PC-9 (cell line): ENCODE data around the gene TLE3. TPM values are rescaled to one million over a fixed set of nuclear protein-coding genes. Genes with fewer than 3 reads are reported as not detected.
A peak's percentile ranks its signal among the peaks of the same experiment; 100 is the strongest.

Experiments
- BruUV-seq: library from RNA; stranded (reverse); fragments of 400-500 nt; replicated peaks from 2 replicates; lab custom pipeline; 2021; lab: Mats Ljungman, UMichigan
- CTCF ChIA-PET: fragments of 300-600 bp; sonication (Branson Sonifier 250); formaldehyde crosslinking; loops from one replicate; lab custom pipeline; 2022; ENCODE audit warnings: antibody characterized with exemption; lab: Charles Lee
- POLR2A ChIA-PET: fragments of 300-600 bp; sonication (Branson Sonifier 250); formaldehyde crosslinking; loops from one replicate; lab custom pipeline; 2022; ENCODE audit warnings: antibody characterized with exemption; ENCODE audit not compliant: unreplicated experiment; lab: Charles Lee
- DNase-seq, 2 experiments: peaks; one replicate each; pipeline versions ENCODE4 v3.0.0 to v3.0.0-alpha.2; 2015 to 2022; ENCODE audit warnings: mixed read lengths in 1 of 2
- H2AFZ ChIP-seq: fragments of 200-600 bp; sonication (generic); 2 replicates; pipeline ENCODE4 v1.8.1; 2017; ENCODE audit warnings: antibody characterized with exemption
- H3F3A ChIP-seq: fragments of 200-600 bp; sonication (generic); 2 replicates; pipeline ENCODE4 v1.8.1; 2017; ENCODE audit warnings: antibody characterized with exemption, mild to moderate bottlenecking, low read depth; ENCODE audit not compliant: insufficient read depth
- H3K27ac ChIP-seq: fragments of 200-600 bp; sonication (generic); 2 replicates; pipeline ENCODE4 v1.6.1; 2016; ENCODE audit warnings: mixed run types
- H3K27me3 ChIP-seq: fragments of 200-600 bp; sonication (generic); 2 replicates; pipeline ENCODE4 v1.6.1; 2016; ENCODE audit warnings: low read depth, mixed run types; ENCODE audit not compliant: insufficient read depth
- H3K36me3 ChIP-seq: fragments of 200-600 bp; sonication (generic); 2 replicates; pipeline ENCODE4 v1.6.1; 2016; ENCODE audit warnings: low read depth, mixed run types
- H3K4me1 ChIP-seq: fragments of 200-600 bp; sonication (generic); replicated peaks from 2 replicates; pipeline ENCODE4 v1.6.1; 2016; ENCODE audit warnings: mixed run types; ENCODE audit not compliant: insufficient read depth
- H3K4me2 ChIP-seq: fragments of 200-600 bp; sonication (generic); 2 replicates; pipeline ENCODE4 v1.6.1; 2017; ENCODE audit warnings: mixed run types
- H3K4me3 ChIP-seq: fragments of 200-600 bp; sonication (generic); 2 replicates; pipeline ENCODE4 v1.6.1; 2016; ENCODE audit warnings: mixed run types
- H3K79me2 ChIP-seq: fragments of 200-600 bp; sonication (generic); 2 replicates; pipeline ENCODE4 v1.6.1; 2017; ENCODE audit warnings: low read depth, mixed run types
- H3K9me2 ChIP-seq: fragments of 200-600 bp; sonication (generic); 2 replicates; pipeline ENCODE4 v1.8.1; 2017; ENCODE audit warnings: mild to moderate bottlenecking; ENCODE audit not compliant: insufficient read depth
- H3K9me3 ChIP-seq: fragments of 200-600 bp; sonication (generic); 2 replicates; pipeline ENCODE4 v1.8.1; 2016; ENCODE audit warnings: low read depth; ENCODE audit not compliant: insufficient read depth
- H4K20me1 ChIP-seq: fragments of 200-600 bp; sonication (generic); 2 replicates; pipeline ENCODE4 v1.8.1; 2017; ENCODE audit not compliant: insufficient read depth
- EZH2 ChIP-seq: fragments of 200-600 bp; sonication (generic); IDR thresholded peaks from 2 replicates; pipeline ENCODE4 v1.8.0; 2017; ENCODE audit warnings: antibody characterized with exemption, low read depth
- intact Hi-C: fragments of 100-400 bp; cut with micrococcal nuclease; formaldehyde crosslinking; loops from one replicate; pipeline ENCODE4 v1.10.0; 2022; ENCODE audit not compliant: unreplicated experiment
- total RNA-seq: library from RNA; stranded (reverse); gene quantifications from 2 replicates; pipeline ENCODE4 v1.2.3, GENCODE V29; 2021
- TF ChIP-seq, protein P1 (sequence below): fragments of 200-600 bp; sonication (generic); conservative IDR thresholded peaks from 2 replicates; pipeline ENCODE4 v1.6.1; 2017; ENCODE audit warnings: mixed run types, antibody characterized with exemption, mild to moderate bottlenecking, moderate library complexity

Gene TLE3
- total RNA-seq, 1 experiment from 2014 or later = 51.3 TPM

DNA sequence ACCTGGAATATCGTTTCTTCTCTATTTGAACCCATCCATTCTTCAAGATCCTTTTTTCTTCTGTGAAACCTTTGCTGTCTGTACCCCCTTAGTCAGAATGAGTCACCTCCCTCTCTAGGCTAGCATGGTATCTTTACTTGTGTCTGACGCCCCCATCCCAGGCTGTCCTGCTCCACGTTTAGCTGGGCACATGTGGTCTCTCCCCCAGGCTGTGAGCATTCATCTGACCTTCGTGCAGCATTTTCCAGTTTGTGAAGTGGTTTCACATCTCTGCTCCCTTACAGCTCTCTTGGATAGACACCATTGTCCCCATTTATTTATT, 14.3 kb upstream of the TLE3 start:
- Histone ChIP-seq H3F3A (no peaks in the 10 kb centered on the region; the same call in 1 of the 2 replicates), H3K4me1 (peaks cover 9% of the 10 kb centered on the region), H3K4me2 (peak overlapping the region; percentile 38), H4K20me1 (no peaks in the 10 kb centered on the region), H3K9me2 (no peaks in the 10 kb centered on the region), H2AFZ (no peak overlapping the region), H3K36me3 (no peaks in the 10 kb centered on the region), H3K79me2 (no peaks in the 10 kb centered on the region), H3K4me3 (no peak overlapping the region), H3K27me3 (no peaks in the 10 kb centered on the region), H3K9me3 (no peaks in the 10 kb centered on the region), H3K27ac (no peak overlapping the region)
- no peak for TF ChIP-seq EZH2
- TF ChIP-seq, protein P1, sequence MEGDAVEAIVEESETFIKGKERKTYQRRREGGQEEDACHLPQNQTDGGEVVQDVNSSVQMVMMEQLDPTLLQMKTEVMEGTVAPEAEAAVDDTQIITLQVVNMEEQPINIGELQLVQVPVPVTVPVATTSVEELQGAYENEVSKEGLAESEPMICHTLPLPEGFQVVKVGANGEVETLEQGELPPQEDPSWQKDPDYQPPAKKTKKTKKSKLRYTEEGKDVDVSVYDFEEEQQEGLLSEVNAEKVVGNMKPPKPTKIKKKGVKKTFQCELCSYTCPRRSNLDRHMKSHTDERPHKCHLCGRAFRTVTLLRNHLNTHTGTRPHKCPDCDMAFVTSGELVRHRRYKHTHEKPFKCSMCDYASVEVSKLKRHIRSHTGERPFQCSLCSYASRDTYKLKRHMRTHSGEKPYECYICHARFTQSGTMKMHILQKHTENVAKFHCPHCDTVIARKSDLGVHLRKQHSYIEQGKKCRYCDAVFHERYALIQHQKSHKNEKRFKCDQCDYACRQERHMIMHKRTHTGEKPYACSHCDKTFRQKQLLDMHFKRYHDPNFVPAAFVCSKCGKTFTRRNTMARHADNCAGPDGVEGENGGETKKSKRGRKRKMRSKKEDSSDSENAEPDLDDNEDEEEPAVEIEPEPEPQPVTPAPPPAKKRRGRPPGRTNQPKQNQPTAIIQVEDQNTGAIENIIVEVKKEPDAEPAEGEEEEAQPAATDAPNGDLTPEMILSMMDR = no peak
- BruUV-seq = no TSS peak
- POLR2A ChIA-PET = no interaction called here
- no peak for DNase-seq
- CTCF ChIA-PET = interaction anchor here (1.1 kb wide), 1 partner anchor 11 kb away, joined by 4 read pairs; no protein-coding TSS in a partner anchor
- intact Hi-C loops = no loop called here

DNA sequence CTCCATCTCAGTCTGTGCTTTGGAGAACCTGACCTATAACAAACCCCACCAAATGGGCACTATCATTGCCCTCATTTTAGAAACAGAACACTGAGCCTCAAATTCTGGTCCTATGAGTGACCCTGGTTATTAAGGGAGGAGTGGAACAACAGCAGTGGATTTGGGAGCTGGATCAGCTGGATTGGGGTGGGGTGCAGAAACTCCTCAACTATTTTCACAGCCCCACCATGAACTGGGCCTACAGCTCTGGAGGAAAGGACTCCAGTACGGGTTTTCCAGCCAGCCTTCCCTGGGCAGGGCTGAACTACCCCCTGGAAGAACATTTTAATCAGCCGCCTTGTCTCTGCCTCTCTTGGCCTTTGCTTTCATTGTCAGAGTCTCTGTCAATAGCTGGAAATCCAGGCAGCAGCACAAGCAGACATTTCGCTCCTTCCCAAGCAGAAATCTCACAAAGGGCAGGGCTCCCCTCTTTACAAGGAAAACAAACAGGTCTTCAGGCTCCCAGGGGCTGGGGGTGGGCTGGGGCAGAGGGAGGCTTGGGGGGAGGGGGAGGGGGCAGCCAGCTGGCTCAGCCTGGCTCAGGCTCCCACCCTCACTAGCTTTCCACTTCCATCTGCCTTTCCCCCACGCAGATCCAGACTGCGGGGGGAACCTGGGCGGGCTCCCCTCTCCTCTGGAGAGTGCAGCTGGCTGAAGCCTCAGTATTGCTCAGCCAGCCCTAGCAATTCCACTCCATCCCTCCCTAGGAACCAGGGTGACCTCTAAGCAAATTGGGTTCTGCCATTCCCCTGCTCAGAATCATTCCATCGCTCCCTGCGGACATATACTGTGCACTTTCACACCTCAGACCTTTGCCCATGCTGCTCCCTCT, 13.7 kb upstream of the TLE3 start:
- CTCF ChIA-PET = interaction anchor here (1.1 kb wide), 1 partner anchor 10 kb away, joined by 4 read pairs; no protein-coding TSS in a partner anchor
- intact Hi-C loops = loop anchor here (1.0 kb wide), 1 partner anchor 10 kb away; no protein-coding TSS in a partner anchor
- Histone ChIP-seq H3K36me3 (no peaks in the 10 kb centered on the region), H2AFZ (no peak overlapping the region), H3K27me3 (no peaks in the 10 kb centered on the region), H3K79me2 (no peaks in the 10 kb centered on the region), H3K9me2 (no peaks in the 10 kb centered on the region), H4K20me1 (no peaks in the 10 kb centered on the region), H3F3A (no peaks in the 10 kb centered on the region; the same call in 1 of the 2 replicates), H3K4me3 (no peak overlapping the region), H3K4me2 (peak overlapping the region; percentile 38), H3K9me3 (no peaks in the 10 kb centered on the region), H3K4me1 (peaks cover 9% of the 10 kb centered on the region), H3K27ac (no peak overlapping the region)
- TF ChIP-seq, protein P1 = no peak
- no peak for TF ChIP-seq EZH2
- POLR2A ChIA-PET = no interaction called here
- peak; percentile 51 to 70 for DNase-seq
- BruUV-seq = no TSS peak

DNA sequence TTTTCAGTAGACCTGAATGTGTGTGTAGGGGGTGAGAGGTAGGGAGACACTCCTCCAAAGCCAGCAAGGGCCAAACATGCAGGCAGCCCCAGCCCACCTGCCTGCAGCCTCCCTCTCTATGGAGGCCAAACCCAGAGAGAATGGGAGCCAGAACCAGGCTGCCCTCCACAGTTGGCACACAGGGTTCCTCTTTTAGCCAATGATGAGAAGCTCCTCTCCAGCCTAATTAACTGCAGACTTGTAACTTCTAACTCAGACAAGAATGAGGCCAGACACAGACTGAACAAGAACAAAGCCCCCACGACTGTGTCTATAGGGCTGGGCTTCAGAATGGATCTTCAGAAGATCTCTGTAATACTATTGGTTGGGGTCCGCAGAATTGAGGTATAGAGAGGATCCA, 12.3 kb upstream of the TLE3 start:
- ChIA-PET CTCF (no interaction called here), POLR2A (interaction anchor here (0.7 kb wide), 1 partner anchor 628 kb away, joined by 5 read pairs; no protein-coding TSS in a partner anchor)
- H3K36me3 ChIP-seq = no peaks in the 10 kb centered on the region
- H3K4me2 ChIP-seq = no peak overlapping the region
- H3F3A ChIP-seq = no peaks in the 10 kb centered on the region; the same call in 1 of the 2 replicates
- H3K9me2 ChIP-seq = no peaks in the 10 kb centered on the region
- no peak for DNase-seq
- intact Hi-C loops = no loop called here
- no peaks in the 10 kb centered on the region for H3K27me3 ChIP-seq
- TF ChIP-seq, protein P1 = no peak
- TF ChIP-seq EZH2 = no peak
- H2AFZ ChIP-seq = no peak overlapping the region
- H3K27ac ChIP-seq = no peak overlapping the region
- H3K9me3 ChIP-seq = no peaks in the 10 kb centered on the region
- BruUV-seq = no TSS peak
- no peaks in the 10 kb centered on the region for H4K20me1 ChIP-seq
- H3K4me3 ChIP-seq = no peak overlapping the region
- H3K79me2 ChIP-seq = no peaks in the 10 kb centered on the region
- peaks cover 9% of the 10 kb centered on the region for H3K4me1 ChIP-seq
